ENCODE data around the gene TIMM29.
"Not testable (repeated sequence)": the region's sequence is repeated elsewhere in the genome, so short reads cannot be mapped to it uniquely, and the experiment has no call there.

Gene TIMM29

GRCh38 chr19:10935371-10936059, 6.9 kb downstream of the TIMM29 start:
- FAIRE-seq = no peak
- no peak for DNase-seq (ENCODE audit: insufficient read length, low spot score)
- TF ChIP-seq POLR2A (IDR thresholded peaks at IDR 0.05; ENCODE audit: low read depth, low read length) (no peak), POU2F2 (IDR thresholded peaks at IDR 0.05; ENCODE audit: low read depth, low read length) (no peak), PAX5 (IDR thresholded peaks at IDR 0.05; ENCODE audit: insufficient read depth, low read length, severe bottlenecking) (no peak), SPI1 (IDR thresholded peaks at IDR 0.05; ENCODE audit: low read depth, low read length) (no peak), TAF1 (IDR thresholded peaks at IDR 0.05; ENCODE audit: low read depth, low read length) (no peak), POLR2AphosphoS5 (IDR thresholded peaks at IDR 0.05; ENCODE audit: low read depth, low read length) (no peak)

- DNase-seq (ENCODE audit: insufficient read length, low spot score) (no peak), FAIRE-seq (peak; percentile 40)
- TF ChIP-seq PAX5 (IDR thresholded peaks at IDR 0.05; ENCODE audit: insufficient read depth, low read length, severe bottlenecking) (no peak), POLR2AphosphoS5 (IDR thresholded peaks at IDR 0.05; ENCODE audit: low read depth, low read length) (no peak), POU2F2 (IDR thresholded peaks at IDR 0.05; ENCODE audit: low read depth, low read length) (no peak)
Measured at GRCh38 chr19:10936661-10937084, 8.1 kb downstream of the TIMM29 start.

GRCh38 chr19:10941649-10942048, 13.0 kb downstream of the TIMM29 start:
- not testable (repeated sequence) for DNase-seq (ENCODE audit: insufficient read length, low spot score); FAIRE-seq

GRCh38 chr19:10943412-10943811, 14.8 kb downstream of the TIMM29 start:
- not testable (repeated sequence) for FAIRE-seq; DNase-seq (ENCODE audit: insufficient read length, low spot score)

GRCh38 chr19:10945264-10945663, 16.7 kb downstream of the TIMM29 start:
- no peak for TF ChIP-seq PAX5 (IDR thresholded peaks at IDR 0.05; ENCODE audit: insufficient read depth, low read length, severe bottlenecking)
- TF ChIP-seq SPI1 (IDR thresholded peaks at IDR 0.05; ENCODE audit: low read depth, low read length) = no peak
- TF ChIP-seq POU2F2 (IDR thresholded peaks at IDR 0.05; ENCODE audit: low read depth, low read length) = no peak
- no peak for TF ChIP-seq TAF1 (IDR thresholded peaks at IDR 0.05; ENCODE audit: low read depth, low read length)
- no peak for TF ChIP-seq POLR2AphosphoS5 (IDR thresholded peaks at IDR 0.05; ENCODE audit: low read depth, low read length)
- TF ChIP-seq POLR2A (IDR thresholded peaks at IDR 0.05; ENCODE audit: low read depth, low read length) = no peak
- FAIRE-seq = no peak
- DNase-seq (ENCODE audit: insufficient read length, low spot score) = no peak

- TF ChIP-seq SPI1 (IDR thresholded peaks at IDR 0.05; ENCODE audit: low read depth, low read length) = no peak
- TF ChIP-seq PAX5 (IDR thresholded peaks at IDR 0.05; ENCODE audit: insufficient read depth, low read length, severe bottlenecking) = no peak
- no peak for TF ChIP-seq TAF1 (IDR thresholded peaks at IDR 0.05; ENCODE audit: low read depth, low read length)
- no peak for TF ChIP-seq POLR2AphosphoS5 (IDR thresholded peaks at IDR 0.05; ENCODE audit: low read depth, low read length)
- no peak for TF ChIP-seq POU2F2 (IDR thresholded peaks at IDR 0.05; ENCODE audit: low read depth, low read length)
- TF ChIP-seq POLR2A (IDR thresholded peaks at IDR 0.05; ENCODE audit: low read depth, low read length) = no peak
- DNase-seq (ENCODE audit: insufficient read length, low spot score) (no peak), FAIRE-seq (no peak)
Measured at GRCh38 chr19:10946958-10947657, 18.5 kb downstream of the TIMM29 start.

- FAIRE-seq = no peak
- no peak for TF ChIP-seq POLR2A (IDR thresholded peaks at IDR 0.05; ENCODE audit: low read depth, low read length)
- DNase-seq (ENCODE audit: insufficient read length, low spot score) = no peak
Measured at GRCh38 chr19:10952809-10953208, 24.2 kb downstream of the TIMM29 start.

- FAIRE-seq; DNase-seq (ENCODE audit: insufficient read length, low spot score): not testable (repeated sequence)
Measured at GRCh38 chr19:10959277-10959968, 30.8 kb downstream of the TIMM29 start.

- TF ChIP-seq POLR2AphosphoS5 (IDR thresholded peaks at IDR 0.05; ENCODE audit: low read depth, low read length) = peak; percentile 87
- peak; percentile 44; the same call in 1 of the 2 replicates for TF ChIP-seq TAF1 (IDR thresholded peaks at IDR 0.05; ENCODE audit: low read depth, low read length)
- peak; percentile 59 for TF ChIP-seq POU2F2 (IDR thresholded peaks at IDR 0.05; ENCODE audit: low read depth, low read length)
- TF ChIP-seq POLR2A (IDR thresholded peaks at IDR 0.05; ENCODE audit: low read depth, low read length) = peak; percentile 79; the same call in 1 of the 2 replicates
- TF ChIP-seq SPI1 (IDR thresholded peaks at IDR 0.05; ENCODE audit: low read depth, low read length) = 0 out of 2 replicates have a peak, but pooled peaks have one; percentile 33
- no peak for TF ChIP-seq PAX5 (IDR thresholded peaks at IDR 0.05; ENCODE audit: insufficient read depth, low read length, severe bottlenecking)
- FAIRE-seq (peak; percentile 100), DNase-seq (ENCODE audit: insufficient read length, low spot score) (peak; percentile 96)
Measured at GRCh38 chr19:10960314-10961072, 31.9 kb downstream of the TIMM29 start, which contains the start of gene SMARCA4. TSS of gene SMARCA4 (plus strand) at chr19:10961030. CDS start at chr19:10984152, 23,122 bp downstream.
